CD4-positive, alpha-beta T cell treated with Interleukin-4 for 1 hour (primary cell): ENCODE data around the gene DGCR6L.
A peak's percentile ranks its signal among the peaks of the same experiment; 100 is the strongest.
"Not testable (repeated sequence)": the region's sequence is repeated elsewhere in the genome, so short reads cannot be mapped to it uniquely, and the experiment has no call there.

ENCODE experiments used
- DNase-seq, 2 donors: peaks; one replicate each; pipeline ENCODE4 v3.0.0-alpha.2; 2020 to 2022

Gene DGCR6L

DNA sequence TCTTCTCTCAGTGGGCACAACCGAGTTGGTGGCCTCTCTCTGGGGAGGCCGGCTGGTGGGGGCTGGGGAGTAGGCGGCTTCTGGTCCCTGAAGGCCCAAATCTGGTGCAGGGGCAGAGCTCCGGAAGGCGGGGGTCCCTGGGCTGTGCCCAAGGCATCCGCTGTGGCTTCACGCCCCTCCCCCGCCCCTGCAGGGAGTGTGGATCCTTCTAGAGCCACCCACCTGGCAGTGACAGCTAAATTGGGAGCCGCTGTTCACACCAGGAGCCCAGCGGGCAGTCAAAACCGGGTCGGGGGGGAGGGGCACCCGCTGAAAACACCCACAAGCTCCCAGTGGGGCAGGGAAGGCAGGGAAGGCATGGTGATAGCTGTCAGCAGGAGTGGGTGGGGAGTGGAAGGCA is 47.2 kb downstream of the DGCR6L start:
- DNase-seq, result no peak

- DNase-seq, result no peak
Observed at GRCh38 chr22:20272174-20272573, 47.7 kb downstream of the DGCR6L start.

GRCh38 chr22:20271114-20271994 is 48.5 kb downstream of the DGCR6L start:
- DNase-seq, result no peak

GRCh38 chr22:20270190-20271113 is 49.4 kb downstream of the DGCR6L start:
- DNase-seq, result not testable (repeated sequence)

DNA sequence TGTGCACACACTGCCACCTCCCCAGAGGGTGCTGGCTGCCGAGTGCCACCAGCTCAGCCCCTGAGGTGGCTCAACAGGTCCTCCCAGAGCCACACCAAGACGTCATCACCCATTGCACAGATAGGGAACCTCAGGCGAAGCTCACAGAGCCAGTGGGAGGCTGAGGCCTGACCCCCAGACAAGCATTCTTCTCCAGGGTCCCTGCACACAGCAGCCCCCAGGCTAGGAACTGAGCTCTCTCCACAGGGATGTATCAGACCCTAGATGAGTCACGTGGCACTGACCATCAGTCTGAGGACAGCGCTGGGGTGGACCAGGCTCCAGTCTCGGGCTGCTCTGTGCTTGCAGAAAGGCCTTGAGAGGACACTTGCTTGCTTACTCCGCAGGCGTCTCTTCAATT is 50.2 kb downstream of the DGCR6L start:
- DNase-seq, result not testable (repeated sequence)

DNA sequence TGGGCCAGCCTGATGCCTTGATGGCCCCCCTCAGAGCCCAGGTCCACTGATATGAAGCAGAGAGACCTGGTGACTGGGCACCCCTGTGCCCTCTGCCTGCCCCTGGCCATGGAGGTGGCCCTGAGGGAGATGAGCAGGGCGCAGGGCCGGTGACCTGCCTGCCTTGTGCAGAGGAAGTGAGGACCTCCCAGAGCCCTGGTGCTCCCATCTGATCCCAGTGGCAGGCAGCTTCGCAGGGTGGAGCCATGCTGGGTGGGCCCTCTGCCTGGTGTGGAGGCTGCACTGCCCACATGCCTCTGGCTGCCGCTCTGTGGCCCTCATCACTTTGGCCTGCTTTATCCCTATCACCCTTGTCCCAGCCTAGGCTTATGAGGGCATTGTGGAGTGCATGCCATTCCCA is 50.7 kb downstream of the DGCR6L start:
- not testable (repeated sequence) for DNase-seq

DNA sequence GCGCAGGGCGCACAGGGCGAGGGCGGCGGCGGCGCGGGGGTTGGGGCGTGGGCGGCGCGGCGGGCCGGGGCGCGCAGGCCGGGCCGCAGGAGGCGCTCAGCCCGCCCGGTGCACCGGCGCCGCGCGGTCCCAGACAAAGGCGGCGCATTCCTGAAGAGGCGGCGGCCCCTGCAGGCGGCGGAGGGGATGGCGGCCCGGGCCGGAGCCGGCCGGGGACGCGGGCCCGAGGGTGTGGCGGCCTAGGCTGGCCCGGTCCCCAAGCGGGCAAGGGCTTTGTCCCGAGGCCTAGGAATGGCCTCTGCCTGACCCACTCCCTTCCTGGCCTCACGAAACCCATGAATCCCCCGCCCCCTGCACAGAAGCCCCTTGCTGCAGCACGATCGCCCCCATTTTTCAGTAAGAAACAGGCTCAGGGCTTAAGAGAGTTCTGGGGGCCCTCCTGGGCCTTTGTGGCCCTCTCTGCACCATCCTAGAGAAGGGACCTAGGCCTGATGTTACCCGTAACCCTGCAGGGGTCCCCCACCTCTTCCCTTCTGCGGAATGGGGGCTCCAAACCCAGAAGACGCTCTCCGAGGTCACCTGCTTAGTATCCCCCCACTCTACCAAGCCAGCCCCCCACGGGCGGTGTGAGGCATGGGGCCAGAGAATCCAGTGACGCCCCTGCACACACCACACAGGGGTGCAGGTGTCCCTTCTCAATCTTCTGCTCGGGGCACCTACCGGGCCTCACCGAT is 51.4 kb downstream of the DGCR6L start, which contains the start of gene RTN4R:
RTN4R (minus strand) TSS at position 40 of the 734 bp plus-strand sequence. CDS start 226 bp downstream, outside the sequence.
- peak; percentile 47 to 58 for DNase-seq

DNA sequence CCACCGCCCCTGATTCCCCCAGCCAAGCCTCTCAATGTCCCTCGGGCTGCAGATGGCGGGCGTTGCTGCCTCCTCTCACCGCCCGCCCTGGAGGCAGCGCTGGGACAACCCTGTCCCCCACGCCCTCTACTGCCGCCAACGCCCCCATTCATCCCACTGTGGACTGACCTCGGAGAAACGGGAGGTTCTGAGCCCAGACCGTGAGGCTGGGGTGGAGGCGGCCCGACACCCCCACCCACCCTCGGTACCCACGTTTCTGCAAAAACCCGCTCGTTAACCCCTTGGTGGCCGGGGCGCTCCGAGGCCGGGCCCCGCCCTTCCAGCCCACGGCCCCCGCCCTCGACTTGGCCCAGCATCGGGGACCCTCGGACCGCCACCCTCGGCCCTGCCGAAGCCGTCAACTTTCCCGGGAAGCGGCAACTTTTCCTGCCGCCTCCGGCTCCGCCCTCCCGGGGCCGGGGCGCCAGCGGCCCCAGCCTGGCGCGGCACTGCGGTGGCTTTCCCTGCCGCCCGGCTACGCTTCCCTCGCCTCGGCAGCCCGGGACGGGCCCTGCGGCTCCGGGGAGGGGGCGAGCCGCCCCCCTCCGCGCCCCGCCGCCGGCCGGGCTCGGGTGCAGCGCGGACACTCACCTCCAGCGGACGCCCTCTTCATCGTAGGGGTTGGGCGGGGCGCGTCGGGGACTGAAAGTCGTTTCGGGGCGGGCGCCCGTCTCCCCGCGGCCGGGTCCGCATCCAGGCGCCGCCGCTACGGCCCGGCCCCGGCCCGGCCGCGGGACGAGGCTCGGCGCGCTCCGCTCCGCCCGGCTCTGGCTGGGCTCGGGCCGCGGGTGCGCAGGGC is 52.2 kb downstream of the DGCR6L start:
- no peak for DNase-seq

DNA sequence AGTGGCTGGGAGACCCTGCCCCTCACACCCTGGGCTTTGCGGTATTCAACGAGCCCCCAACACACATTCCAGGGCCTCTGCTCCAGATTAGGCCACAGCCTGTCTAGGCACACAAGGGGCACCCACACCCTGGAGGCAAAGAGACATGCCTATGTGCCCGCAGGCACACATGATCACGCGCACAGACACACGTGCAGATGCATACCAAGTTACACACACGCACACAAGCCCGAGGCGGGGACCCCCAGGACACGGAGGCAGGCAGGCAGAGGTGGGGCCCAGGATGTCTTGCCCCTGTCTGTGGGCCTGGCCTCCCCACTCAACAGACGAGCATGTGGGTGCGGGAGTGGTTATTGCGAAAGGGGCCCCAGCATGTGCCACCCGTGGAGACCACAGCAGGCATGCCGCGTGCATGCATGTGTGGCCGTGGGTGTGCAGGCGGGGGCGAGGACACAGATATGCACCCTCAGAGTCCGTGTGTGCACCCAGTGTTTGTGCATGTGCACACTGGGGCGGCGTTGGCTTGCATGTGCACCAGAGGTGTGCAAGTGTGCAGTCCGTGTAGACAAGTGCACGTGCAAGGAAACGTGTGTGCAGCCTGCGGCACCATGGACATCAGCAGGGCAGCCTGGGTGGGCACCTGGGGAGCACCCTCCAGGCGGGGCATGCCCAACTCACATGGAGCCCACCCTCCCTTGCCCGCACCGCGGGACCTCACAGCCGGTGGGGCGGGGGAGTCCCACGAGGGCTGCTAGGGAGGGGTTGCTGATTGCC is 53.0 kb downstream of the DGCR6L start:
- DNase-seq, result not testable (repeated sequence)

- DNase-seq, result not testable (repeated sequence)
Observed at GRCh38 chr22:20265772-20266666, 53.8 kb downstream of the DGCR6L start.

GRCh38 chr22:20264614-20265452 is 55.0 kb downstream of the DGCR6L start:
- DNase-seq, result no peak
